IPS-15b (cell line): ENCODE results near the gene STK25.

Source experiments
- H3K27me3 ChIP-seq: one replicate; pipeline ENCODE4 v1.6.1; 2013; ENCODE audit warnings: low read length; ENCODE audit not compliant: control insufficient read depth, insufficient read depth
- H3K36me3 ChIP-seq: one replicate; pipeline ENCODE4 v1.6.1; 2013; ENCODE audit warnings: low read length; ENCODE audit not compliant: control insufficient read depth, insufficient read depth
- H3K4me1 ChIP-seq: one replicate; pipeline ENCODE4 v1.6.1; 2013; ENCODE audit warnings: mild to moderate bottlenecking, low read length; ENCODE audit not compliant: control insufficient read depth, insufficient read depth
- H3K4me3 ChIP-seq: one replicate; pipeline ENCODE4 v1.5.1; 2013; ENCODE audit warnings: low read depth, low read length
- H3K9ac ChIP-seq: one replicate; pipeline ENCODE4 v1.6.1; 2013; ENCODE audit warnings: low read depth, mild to moderate bottlenecking, low read length
- H3K9me3 ChIP-seq: one replicate; pipeline ENCODE4 v1.6.1; 2013; ENCODE audit warnings: mild to moderate bottlenecking, low read length; ENCODE audit not compliant: control insufficient read depth, insufficient read depth

Gene STK25

DNA sequence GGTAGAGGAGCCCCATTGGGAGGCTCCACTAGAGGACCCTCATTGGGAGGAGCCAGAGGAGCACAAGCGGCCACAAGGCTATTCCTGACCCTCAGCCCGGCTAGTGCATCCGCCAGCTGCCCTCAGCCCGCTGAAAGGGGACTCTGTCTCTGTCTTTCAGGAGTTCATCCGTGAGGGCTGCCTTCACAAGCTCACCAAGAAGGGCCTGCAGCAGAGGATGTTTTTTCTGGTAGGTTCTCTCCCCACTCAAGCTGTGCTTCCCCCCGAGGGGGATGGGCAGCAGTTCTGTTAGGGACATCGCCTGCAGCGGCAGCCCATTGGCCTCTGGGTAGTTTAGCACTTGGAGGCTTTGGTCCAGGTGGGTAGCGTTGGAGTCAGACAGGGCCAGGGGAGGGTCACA lies 25.1 kb downstream of the STK25 start:
- Histone ChIP-seq H3K4me1 (no peaks in the 10 kb centered on the region), H3K4me3 (no peak overlapping the region), H3K36me3 (no peaks in the 10 kb centered on the region), H3K9me3 (no peaks in the 10 kb centered on the region), H3K9ac (no peak overlapping the region), H3K27me3 (no peaks in the 10 kb centered on the region)

- Histone ChIP-seq H3K9me3 (no peaks in the 10 kb centered on the region), H3K9ac (no peak overlapping the region), H3K27me3 (no peaks in the 10 kb centered on the region), H3K4me3 (no peak overlapping the region), H3K36me3 (no peaks in the 10 kb centered on the region), H3K4me1 (no peaks in the 10 kb centered on the region)
Observed at GRCh38 chr2:241482126-241482955, 26.0 kb downstream of the STK25 start.

DNA sequence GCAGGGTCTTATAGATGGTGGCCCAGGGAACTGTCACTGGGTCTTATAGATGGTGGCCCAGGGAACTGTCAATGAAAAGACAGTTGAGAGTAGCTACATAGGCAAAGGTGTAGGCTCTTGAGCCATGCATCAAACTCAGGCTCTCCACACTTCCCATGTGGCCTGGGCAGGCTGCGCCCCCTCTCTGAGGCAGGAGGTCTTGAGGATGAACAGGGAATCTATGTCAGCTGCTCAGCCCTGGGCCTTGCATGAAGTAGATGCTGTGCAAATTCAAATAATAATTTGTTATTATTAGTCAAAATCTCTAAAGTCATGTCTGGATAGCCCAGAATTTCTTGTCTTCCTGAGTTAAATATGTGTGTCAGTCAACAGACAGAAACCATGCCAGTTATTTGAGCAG lies 26.7 kb downstream of the STK25 start:
- H3K27me3 ChIP-seq, result no peaks in the 10 kb centered on the region
- H3K36me3 ChIP-seq, result no peaks in the 10 kb centered on the region
- H3K9ac ChIP-seq, result no peak overlapping the region
- no peak overlapping the region for H3K4me3 ChIP-seq
- no peaks in the 10 kb centered on the region for H3K9me3 ChIP-seq
- no peaks in the 10 kb centered on the region for H3K4me1 ChIP-seq

DNA sequence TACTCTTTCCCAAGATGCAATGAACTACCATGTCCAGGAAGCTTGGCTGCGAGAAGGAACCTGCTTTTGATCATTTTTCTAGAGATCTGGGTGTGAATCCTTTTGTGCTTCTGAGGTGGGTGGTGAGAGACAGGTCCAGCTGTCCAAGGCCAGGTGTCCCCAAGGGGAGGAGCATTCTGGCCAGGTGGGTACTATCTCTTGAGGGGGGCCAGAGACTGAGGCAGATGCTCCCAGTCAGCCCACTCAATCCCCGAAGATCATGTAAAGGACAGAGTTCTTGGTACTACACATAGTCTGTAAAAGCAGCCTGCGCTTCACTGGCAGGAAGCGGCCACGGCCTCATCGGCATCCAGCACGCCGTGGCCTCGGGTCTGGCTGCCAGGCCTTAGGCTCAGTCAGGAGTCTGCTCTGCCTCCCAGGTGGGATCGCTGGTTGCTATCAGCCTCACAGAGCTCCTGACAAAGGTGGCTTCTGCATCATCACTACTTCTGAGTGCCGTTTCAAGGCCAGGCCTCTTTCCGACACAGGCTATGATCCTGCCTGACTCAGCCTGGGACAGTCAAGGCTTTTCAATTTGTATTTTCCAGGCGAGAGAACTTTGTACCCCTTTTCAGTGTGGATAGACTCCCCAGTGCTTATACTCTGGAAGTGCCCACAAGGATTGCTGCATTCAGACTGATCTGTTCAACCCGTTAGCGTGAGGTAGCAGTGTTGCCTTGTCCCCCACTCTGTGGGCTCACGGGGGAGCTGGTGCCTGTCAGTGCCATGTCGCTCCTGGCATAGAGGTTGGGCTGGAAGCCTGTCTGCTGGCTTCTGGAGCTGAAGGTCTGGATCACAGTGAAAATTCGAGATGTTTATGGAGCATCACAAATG lies 29.1 kb downstream of the STK25 start:
- H3K4me3 ChIP-seq, result no peak overlapping the region
- no peaks in the 10 kb centered on the region for H3K27me3 ChIP-seq
- no peak overlapping the region for H3K9ac ChIP-seq
- H3K4me1 ChIP-seq, result no peaks in the 10 kb centered on the region
- no peaks in the 10 kb centered on the region for H3K9me3 ChIP-seq
- H3K36me3 ChIP-seq, result no peaks in the 10 kb centered on the region

DNA sequence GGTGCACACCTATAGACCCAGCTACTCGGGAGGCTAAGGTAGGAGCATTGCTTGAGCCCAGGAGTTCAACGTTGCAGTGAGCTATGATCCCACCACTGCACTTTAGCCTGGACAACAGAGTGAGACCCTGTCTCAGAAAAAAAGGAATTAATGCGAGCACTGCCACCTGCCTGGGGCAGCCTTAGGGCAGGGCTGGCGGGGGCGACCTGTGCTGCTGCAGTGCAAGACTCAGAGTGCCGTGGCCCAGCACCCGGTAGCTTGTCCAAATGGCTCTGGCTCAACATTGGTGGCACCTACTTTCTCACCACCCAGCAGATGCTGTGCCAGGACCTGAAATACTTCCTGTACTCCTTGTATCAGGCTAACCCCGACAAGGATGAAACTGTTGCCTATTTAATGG lies 30.2 kb downstream of the STK25 start:
- Histone ChIP-seq H3K9ac (no peak overlapping the region), H3K36me3 (no peaks in the 10 kb centered on the region), H3K4me1 (no peaks in the 10 kb centered on the region), H3K4me3 (no peak overlapping the region), H3K9me3 (no peaks in the 10 kb centered on the region), H3K27me3 (no peaks in the 10 kb centered on the region)

- Histone ChIP-seq H3K27me3 (no peaks in the 10 kb centered on the region), H3K36me3 (peaks cover 4% of the 10 kb centered on the region)
Observed at GRCh38 chr2:241475267-241475666, 33.1 kb downstream of the STK25 start.

DNA sequence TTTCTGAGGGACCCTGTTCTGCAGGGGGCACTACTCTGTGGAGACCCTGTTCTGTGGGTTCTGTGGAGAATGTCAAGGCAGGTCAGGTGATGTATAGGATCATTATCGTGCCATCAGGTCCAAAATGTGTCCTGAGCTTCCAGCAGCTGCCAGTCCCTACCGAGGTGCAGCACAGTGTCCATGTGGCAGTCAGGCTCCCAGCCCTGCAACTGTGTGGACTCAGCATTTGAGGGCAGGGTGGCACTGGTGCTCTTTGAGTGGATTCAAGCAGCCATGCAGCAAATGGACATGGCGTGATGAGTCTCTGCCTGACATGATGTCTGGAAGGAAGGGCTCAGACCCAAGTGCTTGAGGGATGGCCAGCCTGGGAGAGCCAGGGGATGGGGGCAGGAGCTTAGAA lies 35.0 kb downstream of the STK25 start:
- H3K9ac ChIP-seq, result no peak overlapping the region
- H3K9me3 ChIP-seq, result no peaks in the 10 kb centered on the region
- H3K4me3 ChIP-seq, result no peak overlapping the region
- H3K27me3 ChIP-seq, result no peaks in the 10 kb centered on the region
- H3K36me3 ChIP-seq, result peaks cover 4% of the 10 kb centered on the region
- no peaks in the 10 kb centered on the region for H3K4me1 ChIP-seq

More at GRCh38 chr2:241475267-241475666, 33.1 kb downstream of the STK25 start:
- no peak overlapping the region for H3K4me3 ChIP-seq
- H3K9me3 ChIP-seq, result no peaks in the 10 kb centered on the region
- H3K4me1 ChIP-seq, result no peaks in the 10 kb centered on the region
- no peak overlapping the region for H3K9ac ChIP-seq

DNA sequence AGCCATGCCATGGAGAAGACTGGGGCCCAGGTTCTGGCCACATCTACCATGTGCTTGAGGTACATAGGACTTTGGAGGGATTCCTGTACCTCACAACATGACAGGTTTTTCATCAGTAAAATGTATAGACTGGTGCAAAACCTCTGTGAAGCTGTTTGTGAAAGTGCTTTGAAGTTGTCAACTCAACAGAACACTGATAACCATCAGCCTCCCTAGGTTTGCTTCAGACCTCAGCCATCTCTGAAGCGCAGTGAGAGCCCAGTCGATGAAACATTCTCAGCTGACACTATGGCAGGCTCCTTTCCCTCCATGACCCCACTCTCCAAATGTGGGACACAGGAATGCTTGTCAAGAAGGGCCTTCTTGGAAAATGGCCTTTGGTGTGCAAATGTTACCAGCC lies 38.6 kb downstream of the STK25 start:
- H3K9ac ChIP-seq, result no peak overlapping the region
- H3K36me3 ChIP-seq, result peaks cover 4% of the 10 kb centered on the region
- H3K9me3 ChIP-seq, result no peaks in the 10 kb centered on the region
- H3K4me3 ChIP-seq, result no peak overlapping the region
- H3K27me3 ChIP-seq, result no peaks in the 10 kb centered on the region
- H3K4me1 ChIP-seq, result no peaks in the 10 kb centered on the region

DNA sequence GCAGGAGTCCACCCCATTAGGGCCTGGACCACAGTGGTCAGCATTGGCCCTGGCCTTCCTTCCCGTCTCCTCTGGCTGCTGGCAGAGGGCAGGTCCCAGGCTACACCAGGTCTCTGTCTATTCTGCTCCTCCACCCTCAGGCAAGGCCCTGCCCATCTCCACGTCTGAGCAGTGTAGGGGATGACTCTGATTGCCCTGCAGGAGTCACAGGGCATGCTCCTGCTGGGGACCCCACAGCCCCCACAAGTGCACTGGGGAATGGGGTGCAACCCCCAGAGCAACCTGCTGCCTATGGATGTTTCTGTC lies 40.0 kb downstream of the STK25 start:
- Histone ChIP-seq H3K36me3 (peaks cover 4% of the 10 kb centered on the region), H3K9me3 (no peaks in the 10 kb centered on the region), H3K27me3 (no peaks in the 10 kb centered on the region), H3K9ac (no peak overlapping the region), H3K4me1 (no peaks in the 10 kb centered on the region), H3K4me3 (no peak overlapping the region)

GRCh38 chr2:241467777-241468475 lies 40.5 kb downstream of the STK25 start:
- H3K9me3 ChIP-seq, result no peaks in the 10 kb centered on the region
- no peaks in the 10 kb centered on the region for H3K4me1 ChIP-seq
- H3K9ac ChIP-seq, result no peak overlapping the region
- peaks cover 4% of the 10 kb centered on the region for H3K36me3 ChIP-seq
- no peaks in the 10 kb centered on the region for H3K27me3 ChIP-seq
- H3K4me3 ChIP-seq, result no peak overlapping the region

DNA sequence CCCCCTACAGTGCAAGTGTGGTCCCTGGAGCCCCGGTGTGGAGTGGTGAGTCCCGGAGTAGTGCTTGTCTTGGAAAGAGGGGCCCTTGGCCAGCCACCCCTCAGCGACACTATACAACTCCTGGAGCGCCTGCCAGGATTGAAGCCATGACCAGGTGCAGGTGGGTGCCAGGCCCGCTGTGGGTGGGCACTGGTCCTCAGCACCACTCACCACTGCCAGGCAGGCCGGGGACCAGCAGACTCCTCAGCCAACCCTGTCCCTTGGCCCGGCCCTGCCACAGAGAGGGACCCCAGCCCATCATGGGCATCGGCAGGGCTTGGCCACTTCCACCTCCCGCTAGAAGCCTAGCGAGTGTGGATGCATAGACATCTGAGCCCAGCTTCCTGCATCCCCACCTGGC lies 42.2 kb downstream of the STK25 start:
- Histone ChIP-seq H3K27me3 (no peaks in the 10 kb centered on the region), H3K9me3 (no peaks in the 10 kb centered on the region), H3K9ac (no peak overlapping the region), H3K4me3 (no peak overlapping the region), H3K4me1 (no peaks in the 10 kb centered on the region), H3K36me3 (peaks cover 4% of the 10 kb centered on the region)
